Measurements from ENCODE around the gene TLE4.

The TLE4 gene

GRCh38 chr9:79693750-79694149 lies 122.0 kb downstream of the TLE4 start:
- no peak for DNase-seq

GRCh38 chr9:79694208-79694607 lies 122.4 kb downstream of the TLE4 start:
- no peak for DNase-seq

GRCh38 chr9:79694676-79695400 lies 123.1 kb downstream of the TLE4 start:
- DNase-seq = no peak

GRCh38 chr9:79695531-79696175 lies 123.9 kb downstream of the TLE4 start:
- DNase-seq = no peak

- DNase-seq = no peak
Observed at GRCh38 chr9:79698967-79699366, 127.2 kb downstream of the TLE4 start.

GRCh38 chr9:79699479-79699878 lies 127.7 kb downstream of the TLE4 start:
- DNase-seq = no peak

GRCh38 chr9:79700607-79701360 lies 129.0 kb downstream of the TLE4 start:
- DNase-seq = no peak

GRCh38 chr9:79701651-79702050 lies 129.9 kb downstream of the TLE4 start:
- no peak for DNase-seq

GRCh38 chr9:79705704-79706103 lies 133.9 kb downstream of the TLE4 start:
- DNase-seq = no peak

- no peak for DNase-seq
Observed at GRCh38 chr9:79706512-79706911, 134.7 kb downstream of the TLE4 start.

- no peak for DNase-seq
Observed at GRCh38 chr9:79707589-79707988, 135.8 kb downstream of the TLE4 start.

- no peak for DNase-seq
Observed at GRCh38 chr9:79708541-79708940, 136.8 kb downstream of the TLE4 start.

- DNase-seq = no peak
Observed at GRCh38 chr9:79709743-79710674, 138.2 kb downstream of the TLE4 start.

- DNase-seq = no peak
Observed at GRCh38 chr9:79711874-79712273, 140.1 kb downstream of the TLE4 start.

GRCh38 chr9:79719021-79719420 lies 147.3 kb downstream of the TLE4 start:
- DNase-seq = no peak

GRCh38 chr9:79719989-79720388 lies 148.2 kb downstream of the TLE4 start:
- no peak for DNase-seq

GRCh38 chr9:79731171-79731890 lies 159.6 kb downstream of the TLE4 start:
- DNase-seq = no peak

- DNase-seq = no peak
Observed at GRCh38 chr9:79735023-79735779, 163.4 kb downstream of the TLE4 start.

- DNase-seq = no peak
Observed at GRCh38 chr9:79736051-79736450, 164.3 kb downstream of the TLE4 start.

- DNase-seq = no peak
Observed at GRCh38 chr9:79741381-79741780, 169.6 kb downstream of the TLE4 start.

- no peak for DNase-seq
Observed at GRCh38 chr9:79742110-79742721, 170.5 kb downstream of the TLE4 start.

Data from RPMI8226 (cell line).